ENCODE data around the gene RTTN. TPM values are rescaled to one million over a fixed set of nuclear protein-coding genes. Genes with fewer than 3 reads are reported as not detected.

RTTN gene
- total RNA-seq, 1 experiment from 2014 or later: 21.5 TPM

DNA sequence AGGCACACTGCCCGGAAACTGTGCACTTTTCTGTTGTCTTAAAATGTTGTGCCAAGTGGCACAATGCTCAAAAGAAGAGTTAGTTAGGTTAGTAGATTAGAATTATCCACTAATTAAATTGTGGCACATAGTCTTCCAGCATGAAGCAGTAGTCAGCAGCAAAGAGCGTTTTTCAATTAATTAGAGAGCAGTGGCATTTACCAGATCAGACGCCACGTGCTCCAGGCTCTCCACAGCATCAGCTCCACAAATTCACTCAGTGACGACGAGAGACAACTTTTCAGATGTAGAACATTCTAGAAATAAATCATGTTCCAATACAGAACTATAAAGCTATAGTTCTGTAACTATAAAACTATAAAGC is 16.4 kb upstream of the RTTN start (continued):
- no peak for TF ChIP-seq RELA (CRISPR knock-in tag; IDR thresholded peaks at IDR 0.05; ENCODE audit: borderline replicate concordance)
- no peak for TF ChIP-seq TEAD1 (CRISPR knock-in tag; IDR thresholded peaks at IDR 0.05)
- TF ChIP-seq, protein P1, sequence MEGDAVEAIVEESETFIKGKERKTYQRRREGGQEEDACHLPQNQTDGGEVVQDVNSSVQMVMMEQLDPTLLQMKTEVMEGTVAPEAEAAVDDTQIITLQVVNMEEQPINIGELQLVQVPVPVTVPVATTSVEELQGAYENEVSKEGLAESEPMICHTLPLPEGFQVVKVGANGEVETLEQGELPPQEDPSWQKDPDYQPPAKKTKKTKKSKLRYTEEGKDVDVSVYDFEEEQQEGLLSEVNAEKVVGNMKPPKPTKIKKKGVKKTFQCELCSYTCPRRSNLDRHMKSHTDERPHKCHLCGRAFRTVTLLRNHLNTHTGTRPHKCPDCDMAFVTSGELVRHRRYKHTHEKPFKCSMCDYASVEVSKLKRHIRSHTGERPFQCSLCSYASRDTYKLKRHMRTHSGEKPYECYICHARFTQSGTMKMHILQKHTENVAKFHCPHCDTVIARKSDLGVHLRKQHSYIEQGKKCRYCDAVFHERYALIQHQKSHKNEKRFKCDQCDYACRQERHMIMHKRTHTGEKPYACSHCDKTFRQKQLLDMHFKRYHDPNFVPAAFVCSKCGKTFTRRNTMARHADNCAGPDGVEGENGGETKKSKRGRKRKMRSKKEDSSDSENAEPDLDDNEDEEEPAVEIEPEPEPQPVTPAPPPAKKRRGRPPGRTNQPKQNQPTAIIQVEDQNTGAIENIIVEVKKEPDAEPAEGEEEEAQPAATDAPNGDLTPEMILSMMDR (IDR thresholded peaks at IDR 0.05): no peak
- TF ChIP-seq CREB1 (CRISPR knock-in tag; IDR thresholded peaks at IDR 0.05): no peak
- no peak for TF ChIP-seq TP53 (CRISPR knock-in tag; IDR thresholded peaks at IDR 0.05)

GRCh38 chr18:70221156-70221914 is 15.8 kb upstream of the RTTN start:
- no peaks in the 10 kb centered on the region for H3K36me3 Mint-ChIP-seq
- peaks cover 15% of the 10 kb centered on the region for H3K4me1 Mint-ChIP-seq
- CTCF ChIA-PET: no interaction called here
- H3K9me3 Mint-ChIP-seq: no peaks in the 10 kb centered on the region
- DNase-seq (ENCODE audit: low spot score) (peak; percentile 41), ATAC-seq (peak; percentile 97)
- no peak for TF ChIP-seq USF1 (CRISPR knock-in tag; IDR thresholded peaks at IDR 0.05)
- TF ChIP-seq, protein P2, sequence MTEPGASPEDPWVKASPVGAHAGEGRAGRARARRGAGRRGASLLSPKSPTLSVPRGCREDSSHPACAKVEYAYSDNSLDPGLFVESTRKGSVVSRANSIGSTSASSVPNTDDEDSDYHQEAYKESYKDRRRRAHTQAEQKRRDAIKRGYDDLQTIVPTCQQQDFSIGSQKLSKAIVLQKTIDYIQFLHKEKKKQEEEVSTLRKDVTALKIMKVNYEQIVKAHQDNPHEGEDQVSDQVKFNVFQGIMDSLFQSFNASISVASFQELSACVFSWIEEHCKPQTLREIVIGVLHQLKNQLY (CRISPR knock-in tag; IDR thresholded peaks at IDR 0.05): no peak
- no peak for TF ChIP-seq ZNF121 (CRISPR knock-in tag; IDR thresholded peaks at IDR 0.05)
- no peak for TF ChIP-seq ZBTB21 (CRISPR knock-in tag; IDR thresholded peaks at IDR 0.05; ENCODE audit: borderline replicate concordance)
- no peak for TF ChIP-seq E2F4 (CRISPR knock-in tag; IDR thresholded peaks at IDR 0.05; ENCODE audit: borderline replicate concordance, low read depth)
- TF ChIP-seq RELA (CRISPR knock-in tag; IDR thresholded peaks at IDR 0.05; ENCODE audit: borderline replicate concordance): no peak
- TF ChIP-seq ATF2 (CRISPR knock-in tag; IDR thresholded peaks at IDR 0.05; ENCODE audit: borderline replicate concordance, low read depth): no peak
- TF ChIP-seq, protein P3, sequence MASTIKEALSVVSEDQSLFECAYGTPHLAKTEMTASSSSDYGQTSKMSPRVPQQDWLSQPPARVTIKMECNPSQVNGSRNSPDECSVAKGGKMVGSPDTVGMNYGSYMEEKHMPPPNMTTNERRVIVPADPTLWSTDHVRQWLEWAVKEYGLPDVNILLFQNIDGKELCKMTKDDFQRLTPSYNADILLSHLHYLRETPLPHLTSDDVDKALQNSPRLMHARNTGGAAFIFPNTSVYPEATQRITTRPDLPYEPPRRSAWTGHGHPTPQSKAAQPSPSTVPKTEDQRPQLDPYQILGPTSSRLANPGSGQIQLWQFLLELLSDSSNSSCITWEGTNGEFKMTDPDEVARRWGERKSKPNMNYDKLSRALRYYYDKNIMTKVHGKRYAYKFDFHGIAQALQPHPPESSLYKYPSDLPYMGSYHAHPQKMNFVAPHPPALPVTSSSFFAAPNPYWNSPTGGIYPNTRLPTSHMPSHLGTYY (CRISPR knock-in tag; IDR thresholded peaks at IDR 0.05): no peak
- TF ChIP-seq PRRX2 (CRISPR knock-in tag; IDR thresholded peaks at IDR 0.05): no peak
- TF ChIP-seq MXD4 (CRISPR knock-in tag; IDR thresholded peaks at IDR 0.05; ENCODE audit: borderline replicate concordance): no peak
- TF ChIP-seq, protein P4, sequence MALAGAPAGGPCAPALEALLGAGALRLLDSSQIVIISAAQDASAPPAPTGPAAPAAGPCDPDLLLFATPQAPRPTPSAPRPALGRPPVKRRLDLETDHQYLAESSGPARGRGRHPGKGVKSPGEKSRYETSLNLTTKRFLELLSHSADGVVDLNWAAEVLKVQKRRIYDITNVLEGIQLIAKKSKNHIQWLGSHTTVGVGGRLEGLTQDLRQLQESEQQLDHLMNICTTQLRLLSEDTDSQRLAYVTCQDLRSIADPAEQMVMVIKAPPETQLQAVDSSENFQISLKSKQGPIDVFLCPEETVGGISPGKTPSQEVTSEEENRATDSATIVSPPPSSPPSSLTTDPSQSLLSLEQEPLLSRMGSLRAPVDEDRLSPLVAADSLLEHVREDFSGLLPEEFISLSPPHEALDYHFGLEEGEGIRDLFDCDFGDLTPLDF (CRISPR knock-in tag; IDR thresholded peaks at IDR 0.05): no peak
- no peak for TF ChIP-seq ZNF423 (CRISPR knock-in tag; IDR thresholded peaks at IDR 0.05)
- TF ChIP-seq, protein P5, sequence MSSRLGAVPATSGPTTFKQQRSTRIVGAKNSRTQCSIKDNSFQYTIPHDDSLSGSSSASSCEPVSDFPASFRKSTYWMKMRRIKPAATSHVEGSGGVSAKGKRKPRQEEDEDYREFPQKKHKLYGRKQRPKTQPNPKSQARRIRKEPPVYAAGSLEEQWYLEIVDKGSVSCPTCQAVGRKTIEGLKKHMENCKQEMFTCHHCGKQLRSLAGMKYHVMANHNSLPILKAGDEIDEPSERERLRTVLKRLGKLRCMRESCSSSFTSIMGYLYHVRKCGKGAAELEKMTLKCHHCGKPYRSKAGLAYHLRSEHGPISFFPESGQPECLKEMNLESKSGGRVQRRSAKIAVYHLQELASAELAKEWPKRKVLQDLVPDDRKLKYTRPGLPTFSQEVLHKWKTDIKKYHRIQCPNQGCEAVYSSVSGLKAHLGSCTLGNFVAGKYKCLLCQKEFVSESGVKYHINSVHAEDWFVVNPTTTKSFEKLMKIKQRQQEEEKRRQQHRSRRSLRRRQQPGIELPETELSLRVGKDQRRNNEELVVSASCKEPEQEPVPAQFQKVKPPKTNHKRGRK (CRISPR knock-in tag; IDR thresholded peaks at IDR 0.05; ENCODE audit: borderline replicate concordance): no peak
- no peak for TF ChIP-seq TEAD4 (CRISPR knock-in tag; IDR thresholded peaks at IDR 0.05)
- TF ChIP-seq FOXJ3 (CRISPR knock-in tag; IDR thresholded peaks at IDR 0.05; ENCODE audit: borderline replicate concordance): no peak
- no peak for TF ChIP-seq KAT7 (CRISPR knock-in tag; IDR thresholded peaks at IDR 0.05; ENCODE audit: borderline replicate concordance)
- TF ChIP-seq SOX15 (CRISPR knock-in tag; IDR thresholded peaks at IDR 0.05): no peak
- TF ChIP-seq FOXP1 (CRISPR knock-in tag; IDR thresholded peaks at IDR 0.05; ENCODE audit: borderline replicate concordance): no peak
- peak overlapping the region; percentile 52 for H3K4me3 Mint-ChIP-seq
- POLR2A ChIA-PET: interaction anchor here (0.5 kb wide), 1 partner anchor 221 kb away, joined by 4 read pairs; no protein-coding TSS in a partner anchor
- no peak overlapping the region for H3K27ac Mint-ChIP-seq
- H3K27me3 Mint-ChIP-seq (ENCODE audit: low read depth): no peaks in the 10 kb centered on the region
